ENCODE results near the gene MDP1.

The MDP1 gene

GRCh38 chr14:24215495-24216344 is at the start of gene MDP1:
TSS of gene MDP1 (minus strand) at chr14:24216066. CDS start at chr14:24215955, 111 bp downstream.
- peak; percentile 91 for DNase-seq (ENCODE audit: low spot score)

GRCh38 chr14:24264298-24264697 is 48.4 kb upstream of the MDP1 start:
- DNase-seq (ENCODE audit: low spot score), result no peak

GRCh38 chr14:24263848-24264247 is 48.0 kb upstream of the MDP1 start:
- no peak for DNase-seq (ENCODE audit: low spot score)

- DNase-seq (ENCODE audit: low spot score), result no peak
These were observed 47.2 kb upstream of the MDP1 start, which contains the start of gene TGM1 for GRCh38 chr14:24262821-24263733. TSS of gene TGM1 (minus strand) at chr14:24263177. CDS start at chr14:24262352, 825 bp downstream.

GRCh38 chr14:24261969-24262327 is 46.1 kb upstream of the MDP1 start:
- no peak for DNase-seq (ENCODE audit: low spot score)

GRCh38 chr14:24261256-24261968 is 45.5 kb upstream of the MDP1 start:
- no peak for DNase-seq (ENCODE audit: low spot score)

GRCh38 chr14:24260780-24261157 is 44.9 kb upstream of the MDP1 start:
- no peak for DNase-seq (ENCODE audit: low spot score)

- no peak for DNase-seq (ENCODE audit: low spot score)
These were observed 44.3 kb upstream of the MDP1 start for GRCh38 chr14:24260026-24260779.

- peak; percentile 90 for DNase-seq (ENCODE audit: low spot score)
These were observed 43.6 kb upstream of the MDP1 start for GRCh38 chr14:24259282-24260025.

- no peak for DNase-seq (ENCODE audit: low spot score)
These were observed 42.8 kb upstream of the MDP1 start for GRCh38 chr14:24258548-24259265.

GRCh38 chr14:24258119-24258518 is 42.3 kb upstream of the MDP1 start:
- no peak for DNase-seq (ENCODE audit: low spot score)

GRCh38 chr14:24256960-24257359 is 41.1 kb upstream of the MDP1 start:
- DNase-seq (ENCODE audit: low spot score), result no peak

- no peak for DNase-seq (ENCODE audit: low spot score)
These were observed 40.3 kb upstream of the MDP1 start for GRCh38 chr14:24255931-24256711.

- DNase-seq (ENCODE audit: low spot score), result no peak
These were observed 39.6 kb upstream of the MDP1 start for GRCh38 chr14:24255438-24255837.

- DNase-seq (ENCODE audit: low spot score), result no peak
These were observed 38.9 kb upstream of the MDP1 start for GRCh38 chr14:24254630-24255392.

- DNase-seq (ENCODE audit: low spot score), result no peak
These were observed 38.1 kb upstream of the MDP1 start for GRCh38 chr14:24253936-24254335.

GRCh38 chr14:24252289-24253124 is 36.6 kb upstream of the MDP1 start:
- no peak for DNase-seq (ENCODE audit: low spot score)

GRCh38 chr14:24251880-24252288 is 36.0 kb upstream of the MDP1 start:
- peak; percentile 42 for DNase-seq (ENCODE audit: low spot score)
